ENCODE measurements around the gene IRX4.

The IRX4 gene

GRCh38 chr5:1916041-1917001 lies 33.6 kb upstream of the IRX4 start:
- Histone ChIP-seq H3K36me3 (ENCODE audit: insufficient read depth, low read length) (no peaks in the 10 kb centered on the region), H3K4me3 (no peak overlapping the region), H3K27ac (no peak overlapping the region), H3K9me3 (ENCODE audit: low read depth, low read length) (no peaks in the 10 kb centered on the region), H3K9ac (ENCODE audit: insufficient read length) (no peak overlapping the region)
- no peak for DNase-seq (ENCODE audit: low read depth, low spot score)
- TF ChIP-seq POLR2AphosphoS5 (IDR thresholded peaks at IDR 0.05; ENCODE audit: borderline replicate concordance, low read depth, low read length) = no peak
- TF ChIP-seq EZH2 (IDR thresholded peaks at IDR 0.05) = no peak
- TF ChIP-seq FOXP2 (optimal IDR thresholded peaks at IDR 0.05; ENCODE audit: control extremely low read depth, extremely low read length, insufficient read depth) = no peak

- H3K4me3 ChIP-seq = no peak overlapping the region
- H3K9me3 ChIP-seq (ENCODE audit: low read depth, low read length) = no peaks in the 10 kb centered on the region
- DNase-seq (ENCODE audit: low read depth, low spot score) = no peak
- H3K9ac ChIP-seq (ENCODE audit: insufficient read length) = no peak overlapping the region
- no peak for TF ChIP-seq POLR2AphosphoS5 (IDR thresholded peaks at IDR 0.05; ENCODE audit: borderline replicate concordance, low read depth, low read length)
- no peak for TF ChIP-seq EZH2 (IDR thresholded peaks at IDR 0.05)
- TF ChIP-seq FOXP2 (optimal IDR thresholded peaks at IDR 0.05; ENCODE audit: control extremely low read depth, extremely low read length, insufficient read depth) = no peak
- H3K36me3 ChIP-seq (ENCODE audit: insufficient read depth, low read length) = no peaks in the 10 kb centered on the region
- H3K27ac ChIP-seq = no peak overlapping the region
Observed at GRCh38 chr5:1915316-1915715, 32.6 kb upstream of the IRX4 start.

- Histone ChIP-seq H3K9me3 (ENCODE audit: low read depth, low read length) (no peaks in the 10 kb centered on the region), H3K4me3 (no peak overlapping the region), H3K27ac (no peak overlapping the region), H3K9ac (ENCODE audit: insufficient read length) (no peak overlapping the region), H3K36me3 (ENCODE audit: insufficient read depth, low read length) (no peaks in the 10 kb centered on the region)
- no peak for TF ChIP-seq POLR2AphosphoS5 (IDR thresholded peaks at IDR 0.05; ENCODE audit: borderline replicate concordance, low read depth, low read length)
- TF ChIP-seq FOXP2 (optimal IDR thresholded peaks at IDR 0.05; ENCODE audit: control extremely low read depth, extremely low read length, insufficient read depth) = no peak
- no peak for TF ChIP-seq EZH2 (IDR thresholded peaks at IDR 0.05)
- DNase-seq (ENCODE audit: low read depth, low spot score) = no peak
Observed at GRCh38 chr5:1914471-1914870, 31.7 kb upstream of the IRX4 start.

GRCh38 chr5:1913578-1913977 lies 30.9 kb upstream of the IRX4 start:
- DNase-seq (ENCODE audit: low read depth, low spot score) = no peak
- Histone ChIP-seq H3K9me3 (ENCODE audit: low read depth, low read length) (no peaks in the 10 kb centered on the region), H3K36me3 (ENCODE audit: insufficient read depth, low read length) (no peaks in the 10 kb centered on the region), H3K9ac (ENCODE audit: insufficient read length) (no peak overlapping the region), H3K27ac (no peak overlapping the region), H3K4me3 (no peak overlapping the region)
- TF ChIP-seq POLR2AphosphoS5 (IDR thresholded peaks at IDR 0.05; ENCODE audit: borderline replicate concordance, low read depth, low read length) (no peak), EZH2 (IDR thresholded peaks at IDR 0.05) (no peak), FOXP2 (optimal IDR thresholded peaks at IDR 0.05; ENCODE audit: control extremely low read depth, extremely low read length, insufficient read depth) (no peak)

- no peaks in the 10 kb centered on the region for H3K9me3 ChIP-seq (ENCODE audit: low read depth, low read length)
- no peak overlapping the region for H3K27ac ChIP-seq
- no peaks in the 10 kb centered on the region for H3K36me3 ChIP-seq (ENCODE audit: insufficient read depth, low read length)
- H3K4me3 ChIP-seq = no peak overlapping the region
- no peak for TF ChIP-seq POLR2AphosphoS5 (IDR thresholded peaks at IDR 0.05; ENCODE audit: borderline replicate concordance, low read depth, low read length)
- no peak for TF ChIP-seq EZH2 (IDR thresholded peaks at IDR 0.05)
- H3K9ac ChIP-seq (ENCODE audit: insufficient read length) = no peak overlapping the region
- no peak for DNase-seq (ENCODE audit: low read depth, low spot score)
Observed at GRCh38 chr5:1912951-1913565, 30.3 kb upstream of the IRX4 start.

GRCh38 chr5:1911773-1912235 lies 29.1 kb upstream of the IRX4 start:
- Histone ChIP-seq H3K9ac (ENCODE audit: insufficient read length) (no peak overlapping the region), H3K9me3 (ENCODE audit: low read depth, low read length) (no peaks in the 10 kb centered on the region), H3K4me3 (no peak overlapping the region), H3K27ac (no peak overlapping the region), H3K36me3 (ENCODE audit: insufficient read depth, low read length) (no peaks in the 10 kb centered on the region)
- DNase-seq (ENCODE audit: low read depth, low spot score) = no peak
- TF ChIP-seq FOXP2 (optimal IDR thresholded peaks at IDR 0.05; ENCODE audit: control extremely low read depth, extremely low read length, insufficient read depth) (no peak), POLR2AphosphoS5 (IDR thresholded peaks at IDR 0.05; ENCODE audit: borderline replicate concordance, low read depth, low read length) (no peak), EZH2 (IDR thresholded peaks at IDR 0.05) (no peak)

GRCh38 chr5:1910861-1911772 lies 28.4 kb upstream of the IRX4 start:
- Histone ChIP-seq H3K27ac (no peak overlapping the region), H3K9ac (ENCODE audit: insufficient read length) (no peak overlapping the region), H3K36me3 (ENCODE audit: insufficient read depth, low read length) (no peaks in the 10 kb centered on the region), H3K4me3 (no peak overlapping the region), H3K9me3 (ENCODE audit: low read depth, low read length) (no peaks in the 10 kb centered on the region)
- no peak for DNase-seq (ENCODE audit: low read depth, low spot score)
- no peak for TF ChIP-seq EZH2 (IDR thresholded peaks at IDR 0.05)
